GM21381 (cell line): ENCODE measurements around the gene NNT.
A peak's percentile ranks its signal among the peaks of the same experiment; 100 is the strongest.

Experiments
- ATAC-seq: cut with Tn5 transposase; IDR thresholded peaks from one replicate; pipeline ENCODE4 v1.9.1; 2021; ENCODE audit warnings: mild to moderate bottlenecking, moderate library complexity; ENCODE audit not compliant: unreplicated experiment

Gene NNT

DNA sequence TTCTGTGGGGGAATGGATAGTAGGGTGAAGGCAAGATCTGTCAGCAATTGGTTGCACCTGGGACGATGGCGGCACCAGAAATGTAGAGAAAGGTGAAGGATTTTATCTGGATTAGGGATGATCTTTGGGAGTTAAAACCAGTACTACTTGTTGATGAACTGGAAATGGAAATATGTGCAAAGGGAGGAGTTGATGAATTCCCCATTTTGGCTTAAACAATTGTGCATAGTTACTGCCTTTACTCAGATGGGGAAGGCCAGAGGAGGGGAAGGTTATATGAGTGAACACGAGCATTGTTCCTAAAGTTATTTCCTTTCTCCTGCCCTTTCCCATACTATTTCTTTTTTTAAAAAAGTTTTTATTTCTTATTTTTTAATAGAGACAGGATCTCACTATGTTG, 19.1 kb downstream of the NNT start:
- no peak for ATAC-seq

DNA sequence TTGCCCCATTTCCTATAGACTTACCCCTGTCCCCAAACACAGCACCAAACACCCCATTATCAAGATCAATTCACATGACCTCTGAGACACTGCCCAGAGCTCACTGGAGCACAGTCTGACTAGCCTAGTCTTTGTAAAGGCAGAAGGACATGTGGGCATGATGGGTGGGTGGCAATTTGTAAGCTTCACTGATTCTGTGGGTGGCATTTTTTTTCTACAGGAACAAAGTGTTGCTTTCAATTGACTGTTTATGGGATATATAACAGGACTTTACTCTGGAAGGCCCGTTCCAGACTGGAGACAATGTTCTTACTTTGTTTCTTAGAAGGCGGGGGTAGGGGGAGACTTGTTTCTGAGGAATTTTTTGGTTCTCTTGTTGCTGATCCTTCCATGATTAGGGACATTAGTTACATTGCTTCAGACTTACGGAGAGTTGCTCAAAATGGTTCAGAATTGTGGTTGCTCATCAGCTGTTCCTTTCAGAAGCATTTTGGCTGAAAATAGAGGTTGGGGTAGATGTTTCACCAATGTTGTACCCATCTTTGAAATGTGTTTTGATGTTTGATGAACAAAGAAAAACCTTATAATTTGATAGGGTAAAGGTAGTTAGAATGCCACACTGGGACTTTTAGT, 20.2 kb downstream of the NNT start:
- ATAC-seq, result no peak

DNA sequence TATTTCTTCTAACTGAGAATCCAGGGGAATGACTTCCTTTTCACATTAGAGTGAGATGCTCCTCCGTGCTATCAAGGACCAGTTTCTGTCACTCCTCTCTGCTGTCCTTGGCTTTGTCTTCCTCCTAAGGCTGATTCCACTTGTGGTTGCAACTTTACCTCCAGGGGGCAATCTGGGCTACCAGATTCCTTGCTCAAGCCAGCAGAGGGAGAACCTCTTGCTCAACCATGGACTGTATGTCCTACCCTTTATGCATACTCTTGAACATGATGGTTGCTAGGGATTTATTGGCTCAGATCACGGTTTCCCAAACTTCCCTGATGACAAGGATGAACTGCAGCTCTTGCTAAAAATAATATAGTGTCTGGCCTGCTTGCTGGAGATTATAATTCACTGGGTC, 24.0 kb downstream of the NNT start:
- no peak for ATAC-seq

DNA sequence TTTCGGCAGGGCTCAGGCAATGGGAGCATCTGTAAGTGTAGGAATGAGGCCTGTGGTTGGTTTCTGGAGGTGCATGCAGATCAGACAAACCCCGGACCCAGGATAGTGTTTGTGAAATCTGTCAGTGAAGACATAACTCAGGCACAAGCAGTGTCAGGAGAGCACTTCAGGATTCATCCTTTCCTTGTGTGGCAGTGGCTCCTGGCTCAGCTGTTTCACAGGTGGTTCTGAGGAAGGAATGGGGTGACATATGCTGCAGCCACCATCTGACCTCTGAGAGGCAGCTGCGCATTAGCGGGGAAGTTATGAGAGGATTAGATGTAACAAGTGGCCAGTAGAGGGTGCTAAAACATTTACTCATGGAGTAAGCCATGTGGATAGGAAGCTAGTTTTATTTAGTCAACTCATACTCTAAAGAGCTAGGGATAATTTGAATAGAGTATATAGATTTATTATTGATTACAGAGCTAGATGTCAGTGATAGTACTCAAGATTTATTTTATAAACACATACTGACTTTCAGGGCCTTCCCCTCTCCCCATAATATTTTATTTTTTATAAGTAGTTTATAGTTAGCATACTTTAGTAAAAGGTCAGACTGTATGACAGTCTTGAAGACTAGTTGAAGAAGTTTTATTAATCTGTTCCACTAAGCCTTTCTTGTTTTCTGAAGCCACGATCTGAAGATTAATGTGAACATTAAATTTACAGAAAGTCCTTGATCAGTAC, 28.4 kb downstream of the NNT start:
- peak; percentile 86 for ATAC-seq

DNA sequence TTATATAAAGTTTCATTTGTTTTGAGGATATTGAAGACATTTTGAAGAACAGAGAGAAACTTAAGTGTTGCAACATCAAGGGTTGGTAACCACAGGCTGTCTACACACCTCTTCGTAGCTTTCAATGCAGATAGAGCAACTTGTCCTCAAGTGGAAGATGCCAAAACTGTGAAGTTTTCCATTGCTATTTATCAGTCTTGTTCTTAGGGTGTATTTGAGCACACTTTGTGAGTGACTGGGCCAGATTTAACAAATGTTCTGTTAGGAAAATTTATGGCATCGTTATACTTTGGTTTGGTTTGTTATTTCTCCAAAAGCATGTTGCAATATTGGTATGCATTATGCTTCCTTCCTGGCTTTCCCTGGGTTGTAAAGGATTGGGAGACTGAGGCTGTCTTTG, 31.6 kb downstream of the NNT start:
- ATAC-seq, result no peak

DNA sequence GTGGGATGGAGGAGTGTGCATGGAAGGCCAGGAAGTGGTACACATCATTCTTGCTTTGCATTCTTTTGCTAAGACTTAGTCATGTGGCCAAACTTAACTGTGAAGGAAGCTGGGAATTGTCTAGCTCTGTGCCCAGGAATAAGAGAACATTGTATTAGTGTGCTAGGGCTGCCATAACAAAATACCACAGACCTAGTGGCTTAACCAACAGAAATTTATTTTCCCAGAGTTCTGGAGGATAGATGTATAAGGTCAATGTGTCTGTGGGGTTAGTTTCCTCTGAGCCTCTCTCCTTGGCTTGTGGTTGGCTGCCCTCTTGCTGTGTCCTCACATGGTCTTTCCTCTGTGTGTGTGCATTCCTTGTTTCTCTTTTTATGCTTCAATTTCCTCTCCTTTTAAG, 32.4 kb downstream of the NNT start:
- ATAC-seq, result no peak

DNA sequence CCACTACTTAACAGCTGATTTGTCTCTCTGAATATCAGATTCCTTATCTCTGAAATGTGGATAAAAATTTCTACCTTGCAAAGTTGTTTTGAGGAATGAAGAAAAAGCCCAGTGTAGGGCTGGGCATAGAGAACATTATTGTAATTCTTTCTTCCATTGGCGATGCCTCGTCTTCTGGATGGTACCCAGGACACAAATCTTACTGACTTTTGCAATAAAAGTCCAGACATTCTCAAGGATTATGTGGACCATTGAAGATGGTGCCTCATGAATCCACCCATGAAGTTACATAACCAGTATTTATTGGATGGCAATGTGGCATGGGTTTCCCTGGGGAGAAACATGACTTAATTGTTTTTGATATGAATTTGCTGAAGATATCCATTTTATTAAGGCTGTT, 33.1 kb downstream of the NNT start:
- ATAC-seq, result no peak

DNA sequence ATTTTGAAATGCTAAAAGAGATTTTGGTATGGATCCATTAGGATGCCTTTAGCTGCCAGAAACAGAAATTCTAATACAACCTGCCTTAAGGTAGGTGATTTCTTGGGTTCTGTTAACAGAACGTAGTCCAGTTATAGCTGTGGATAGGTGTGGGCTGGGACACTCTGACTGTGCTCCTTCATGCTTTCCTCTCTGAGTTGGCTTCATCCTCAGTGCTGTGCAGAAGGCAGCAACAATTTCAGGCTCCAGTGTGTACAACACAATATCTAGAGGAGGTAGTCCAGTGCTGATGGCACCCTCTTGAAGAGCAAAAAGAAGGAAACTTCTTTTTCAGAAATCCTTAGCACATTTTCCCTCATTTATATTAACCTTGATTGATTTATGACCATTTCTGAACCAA, 34.4 kb downstream of the NNT start:
- ATAC-seq, result no peak

DNA sequence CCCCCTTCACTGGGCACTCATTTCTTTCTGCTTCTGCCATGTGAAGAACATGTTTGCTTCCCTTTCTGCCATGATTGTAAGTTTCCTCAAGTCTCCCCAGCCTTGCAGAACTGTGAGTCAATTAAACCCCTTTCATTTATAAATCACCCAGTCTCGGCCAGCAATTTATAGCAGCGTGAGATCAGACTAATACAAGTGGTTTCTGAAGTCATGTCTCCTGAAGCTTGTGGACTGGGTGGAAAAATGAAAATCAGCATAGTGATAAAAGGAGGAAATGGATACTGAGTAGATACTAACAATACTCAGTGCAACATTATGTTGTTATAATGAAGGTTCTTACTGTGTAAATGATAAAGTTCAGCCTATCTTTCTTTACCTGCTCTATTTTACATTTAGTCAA, 35.1 kb downstream of the NNT start:
- no peak for ATAC-seq

DNA sequence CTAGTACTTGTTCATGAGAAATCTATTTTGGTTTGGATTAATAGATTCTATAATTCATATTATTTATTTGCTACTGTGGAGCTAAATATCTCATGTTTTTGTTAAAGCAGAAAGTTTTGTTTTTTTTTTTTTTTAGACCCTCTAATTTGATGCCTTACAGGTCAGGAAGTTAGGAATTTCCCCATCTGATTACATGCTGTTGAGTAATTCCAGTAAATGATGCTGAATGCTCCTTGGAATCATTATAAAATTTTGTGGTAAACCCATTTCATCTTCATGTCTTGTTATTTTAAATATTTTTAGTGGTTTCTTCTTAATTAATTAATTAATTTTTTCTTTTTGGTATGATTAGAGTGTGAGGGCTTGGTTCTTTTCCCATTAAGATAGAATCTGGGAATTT, 35.6 kb downstream of the NNT start:
- no peak for ATAC-seq

DNA sequence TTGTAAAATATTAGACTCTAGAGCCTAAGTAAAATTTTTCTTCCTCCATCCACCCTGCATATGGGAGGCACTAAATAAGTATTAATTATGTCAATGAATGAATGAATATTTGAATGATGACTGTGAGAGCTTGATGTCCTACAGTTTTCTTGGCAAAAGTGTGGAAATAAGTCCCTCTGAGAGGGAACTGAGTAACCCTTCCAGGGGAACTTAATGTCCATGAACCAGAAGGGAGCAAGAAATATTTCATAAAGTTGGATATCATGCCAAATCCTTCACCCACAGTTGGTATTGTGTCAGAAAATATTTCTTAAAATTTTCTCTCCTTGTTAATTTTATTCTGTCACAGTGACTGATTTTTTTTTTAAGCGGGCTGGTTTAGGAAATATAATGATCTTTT, 36.6 kb downstream of the NNT start:
- no peak for ATAC-seq

DNA sequence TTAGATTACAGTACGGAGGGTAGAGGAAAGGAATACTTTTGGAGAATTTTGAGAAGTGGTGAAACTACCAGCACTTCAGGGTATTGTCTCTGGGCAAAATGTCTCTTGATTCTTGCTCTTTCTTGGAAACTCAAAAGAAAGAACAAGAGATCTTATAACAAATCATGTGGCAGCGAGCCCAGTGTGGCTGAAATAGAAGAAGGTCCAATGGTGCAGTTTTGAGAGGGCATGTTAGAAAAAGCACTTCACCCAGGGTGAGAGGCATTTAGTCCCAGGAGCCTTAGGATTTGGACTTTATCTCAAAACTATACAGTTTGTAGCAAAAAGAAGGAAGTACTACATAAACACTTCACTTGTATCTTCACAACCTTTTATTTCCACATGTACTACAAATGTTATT, 39.4 kb downstream of the NNT start:
- no peak for ATAC-seq

DNA sequence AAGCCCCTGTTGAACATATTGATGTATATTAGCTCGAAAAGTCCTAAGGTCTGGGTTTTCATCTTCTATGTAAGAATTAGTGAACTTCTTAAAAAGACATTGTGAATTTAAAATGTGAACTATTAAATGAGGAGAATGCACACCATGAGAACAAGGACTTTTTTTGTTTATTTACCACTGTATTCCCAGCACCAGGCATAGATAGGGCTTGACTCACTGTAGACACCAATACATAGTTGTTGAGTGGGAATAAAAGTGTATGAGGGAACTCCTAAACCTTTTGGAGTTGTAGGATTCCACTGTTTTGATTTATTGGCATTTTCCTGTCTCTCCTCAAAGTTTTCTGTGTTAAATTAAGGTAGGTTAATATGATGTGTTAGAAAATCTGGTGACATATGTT, 40.3 kb downstream of the NNT start:
- ATAC-seq, result no peak

DNA sequence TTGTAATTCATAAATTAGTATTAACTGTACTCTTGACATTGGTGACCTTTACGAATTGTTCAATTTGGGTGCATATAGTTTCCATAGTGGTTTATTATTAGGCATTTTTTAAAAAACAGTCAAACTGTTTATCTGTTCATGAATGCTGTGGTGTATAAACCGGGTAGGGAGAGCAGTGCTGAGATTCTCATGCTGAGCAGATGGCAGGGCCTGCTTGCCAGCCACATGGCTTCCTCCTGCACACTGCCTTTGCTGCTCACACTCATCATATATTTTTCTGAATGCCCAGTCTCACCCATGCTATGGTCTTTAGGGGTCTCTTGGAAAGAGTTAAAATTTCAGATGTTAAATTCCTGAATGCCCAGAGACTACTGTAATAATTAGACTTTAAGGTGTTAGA, 40.8 kb downstream of the NNT start:
- ATAC-seq, result no peak

DNA sequence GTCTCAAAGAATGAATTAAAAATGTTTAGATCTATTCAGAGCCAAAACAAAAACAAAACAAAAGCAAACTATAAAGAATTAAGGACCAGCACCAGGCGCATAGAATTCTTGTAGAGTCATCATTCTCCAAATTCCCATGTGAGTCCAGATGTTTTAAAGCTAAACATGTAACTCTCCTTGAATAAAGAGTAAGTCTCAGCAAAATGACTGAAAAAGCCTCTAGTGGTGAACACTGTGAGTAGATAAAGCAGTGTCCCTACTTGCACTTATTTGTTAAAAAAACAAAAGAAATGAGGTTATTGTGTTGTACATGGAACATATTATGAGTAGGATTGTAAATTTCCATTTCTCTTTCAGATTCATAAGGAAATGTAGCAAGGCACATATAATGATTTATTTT, 44.0 kb downstream of the NNT start:
- no peak for ATAC-seq

DNA sequence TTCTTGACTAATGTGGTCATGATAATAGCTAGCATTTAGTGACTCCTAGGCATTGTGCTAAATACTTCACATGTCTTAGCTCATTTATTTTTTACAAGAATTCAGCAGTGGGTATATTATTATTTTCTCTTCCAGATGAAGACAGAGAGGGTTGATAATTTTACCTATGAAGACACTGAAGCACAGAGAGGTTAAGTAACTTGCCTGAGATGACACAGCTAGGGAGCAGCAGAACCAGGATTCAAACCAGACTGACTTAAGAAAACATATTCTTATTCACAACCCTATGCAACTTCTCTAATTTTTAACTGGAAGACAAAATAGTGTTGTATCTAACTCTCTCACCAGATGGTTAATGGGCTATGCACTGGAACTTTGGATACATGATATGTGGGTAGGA, 44.8 kb downstream of the NNT start:
- no peak for ATAC-seq

DNA sequence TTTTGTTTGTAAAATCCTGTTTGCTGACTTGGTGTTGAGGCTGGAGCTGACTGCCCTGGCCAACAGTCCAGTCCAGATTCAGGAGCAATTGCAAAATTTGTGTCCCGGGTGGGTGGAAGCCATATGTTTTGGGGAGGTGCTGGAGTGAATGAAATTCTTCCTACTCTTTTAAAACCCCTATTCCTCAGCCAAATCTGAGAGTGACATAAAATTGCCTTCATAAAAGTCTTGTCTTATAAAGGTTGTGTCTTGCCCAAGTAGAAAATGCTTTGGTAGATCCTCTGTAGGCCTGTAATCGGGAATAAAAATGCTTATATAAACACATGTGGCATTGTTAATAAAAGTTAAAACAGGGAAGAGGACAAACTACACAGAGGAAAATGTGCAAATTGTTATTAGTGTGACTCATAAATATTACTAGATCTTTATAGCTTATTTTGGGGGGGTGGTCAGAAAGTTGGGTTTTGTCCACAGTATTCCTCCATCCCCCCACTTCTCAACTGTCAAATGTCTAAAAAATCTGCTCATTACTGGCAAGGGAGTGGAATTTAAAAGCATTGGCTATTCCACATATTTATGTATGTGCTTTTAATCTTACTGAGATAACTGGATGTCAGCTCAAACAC, 45.6 kb downstream of the NNT start:
- no peak for ATAC-seq

DNA sequence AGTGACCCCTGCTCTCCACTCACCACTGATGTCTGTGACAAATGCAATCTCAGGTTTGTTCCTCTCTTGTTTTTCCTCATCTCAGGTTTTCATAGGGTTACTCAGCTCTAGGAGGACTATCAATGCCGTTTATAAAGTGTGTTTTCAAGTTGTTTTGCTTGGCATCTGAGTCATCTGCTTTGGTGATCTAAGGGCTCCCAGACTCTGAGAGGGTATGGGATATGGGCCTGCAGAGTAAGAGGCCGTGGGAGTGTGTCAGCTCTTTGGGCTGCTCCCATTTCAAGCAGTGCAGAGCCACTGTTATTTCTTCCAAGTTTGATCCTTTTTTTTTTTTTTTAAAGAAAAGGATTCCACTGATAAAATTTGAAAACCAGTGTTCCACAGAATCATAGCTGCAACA, 46.3 kb downstream of the NNT start:
- ATAC-seq, result no peak

DNA sequence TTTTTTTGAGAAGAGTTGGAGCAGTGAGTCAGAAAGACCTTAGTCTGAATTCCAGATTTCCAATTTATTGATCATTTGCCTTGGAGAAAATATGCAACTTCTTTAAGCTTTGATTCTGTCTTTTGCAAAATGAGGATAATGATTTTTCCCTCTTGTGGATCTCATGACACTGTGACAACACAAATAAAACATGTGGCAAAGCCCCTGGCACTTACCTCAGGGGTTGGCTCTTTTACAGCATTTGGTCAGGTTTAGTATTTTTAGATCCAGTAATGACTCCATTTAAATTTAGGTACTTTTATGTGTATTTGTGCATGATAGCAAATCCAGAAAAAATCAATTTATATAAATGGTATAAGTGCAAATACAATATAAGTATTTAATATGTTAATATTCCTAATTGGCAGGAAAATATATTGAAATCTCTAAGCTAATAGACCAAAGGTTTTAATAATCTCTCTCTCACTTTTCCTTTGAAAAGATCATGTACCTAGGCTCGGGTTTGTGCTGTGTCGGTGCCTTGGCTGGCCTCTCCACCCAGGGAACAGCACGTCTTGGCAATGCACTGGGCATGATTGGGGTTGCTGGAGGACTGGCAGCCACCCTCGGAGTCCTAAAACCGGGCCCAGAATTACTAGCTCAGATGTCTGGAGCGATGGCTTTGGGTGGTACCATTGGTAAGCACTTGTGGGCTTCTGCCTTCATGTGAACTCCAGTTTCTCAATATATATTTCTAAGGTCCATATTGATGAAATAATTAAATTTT, 49.7 kb downstream of the NNT start:
- ATAC-seq, result no peak

DNA sequence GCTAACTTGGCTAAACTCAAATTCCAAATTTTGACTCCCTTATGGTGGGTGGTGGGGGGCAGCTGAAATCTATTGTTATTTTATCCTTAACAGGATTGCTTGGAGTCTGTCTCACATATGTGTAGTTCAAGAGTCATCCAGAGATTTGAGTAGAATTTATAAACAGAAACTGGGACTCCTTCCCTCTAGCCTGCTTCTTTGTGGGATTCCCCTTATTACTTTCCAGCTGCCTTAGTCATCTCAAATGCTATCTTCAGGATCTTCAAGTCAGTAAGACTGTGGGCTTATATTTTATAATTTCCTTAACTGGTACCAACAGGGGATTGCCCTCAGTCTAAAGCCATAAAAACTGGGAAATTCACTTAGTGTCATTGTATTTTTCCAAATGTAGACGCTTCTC, 55.5 kb downstream of the NNT start:
- ATAC-seq, result no peak

DNA sequence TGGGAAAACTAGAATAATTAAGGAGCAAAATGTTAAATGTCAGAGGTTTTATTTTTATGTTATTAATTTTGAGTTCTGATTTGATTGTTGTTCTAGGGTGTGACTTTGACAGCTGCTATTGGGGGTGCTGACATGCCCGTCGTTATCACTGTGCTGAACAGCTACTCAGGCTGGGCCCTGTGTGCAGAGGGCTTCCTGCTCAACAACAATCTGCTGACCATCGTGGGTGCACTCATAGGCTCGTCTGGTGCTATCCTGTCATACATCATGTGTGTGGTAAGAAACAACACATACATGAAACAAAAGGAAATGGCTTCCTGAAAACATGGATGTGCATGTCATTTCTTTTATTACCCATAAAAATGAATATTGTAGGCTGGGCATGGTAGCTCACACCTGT, 56.1 kb downstream of the NNT start:
- ATAC-seq, result no peak

DNA sequence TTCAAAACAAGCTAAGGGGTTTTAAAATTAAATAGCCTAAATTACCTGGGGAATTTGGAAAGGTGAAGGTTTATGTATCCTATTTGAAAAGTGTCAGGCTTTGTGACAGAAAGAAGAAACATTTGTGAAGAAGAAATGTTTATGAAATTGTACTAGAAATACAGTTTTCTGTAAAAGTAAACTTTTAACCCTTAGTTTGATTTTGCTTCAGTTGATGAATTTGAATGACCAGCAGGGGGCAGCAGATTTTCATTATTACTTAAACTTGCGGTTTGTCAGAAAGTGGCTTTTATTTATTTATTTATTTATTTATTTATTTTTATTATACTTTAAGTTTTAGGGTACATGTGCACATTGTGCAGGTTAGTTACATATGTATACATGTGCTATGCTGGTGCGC, 58.1 kb downstream of the NNT start:
- no peak for ATAC-seq
